Natural killer cell (primary cell): Measurements from ENCODE around the gene ANKAR. TPM values are rescaled to one million over a fixed set of nuclear protein-coding genes. Genes with fewer than 3 reads are reported as not detected.
A peak's percentile ranks its signal among the peaks of the same experiment; 100 is the strongest.

Experiments used
- ATAC-seq, 3 donors: fragments of 150-1000 bp in 2 of 3; fragments of 200-7000 bp in 1 of 3; cut with Tn5 transposase; 1 replicate in 1 of 3; 2 replicates in 2 of 3; pipeline ENCODE4 v1.10.0; 2021; ENCODE audit warnings: mild to moderate bottlenecking in 2 of 3, moderate library complexity in 2 of 3
- DNase-seq, 2 donors: peaks; one replicate each; pipeline versions ENCODE4 v3.0.0 to v3.0.0-alpha.2; 2013 to 2021; ENCODE audit warnings: mixed read lengths in 1 of 2
- H3K27ac ChIP-seq: one replicate; pipeline ENCODE4 v1.5.1; 2013; ENCODE audit warnings: mild to moderate bottlenecking, low read length
- H3K27me3 ChIP-seq: one replicate; pipeline ENCODE4 v1.6.1; 2013; ENCODE audit warnings: low read length; ENCODE audit not compliant: control insufficient read depth, insufficient read depth
- H3K36me3 ChIP-seq: one replicate; pipeline ENCODE4 v1.6.1; 2013; ENCODE audit warnings: low read length; ENCODE audit not compliant: control insufficient read depth, insufficient read depth
- H3K4me1 ChIP-seq: one replicate; pipeline ENCODE4 v1.6.1; 2013; ENCODE audit warnings: low read length; ENCODE audit not compliant: control insufficient read depth, insufficient read depth
- H3K4me3 ChIP-seq: one replicate; pipeline ENCODE4 v1.5.1; 2013; ENCODE audit warnings: low read length
- H3K9me3 ChIP-seq: one replicate; pipeline ENCODE4 v1.6.1; 2013; ENCODE audit warnings: low read length; ENCODE audit not compliant: control insufficient read depth, insufficient read depth
- H3K27ac Mint-ChIP-seq, 2 donors: one replicate each; pipeline ENCODE4 v1.8.0; 2022; ENCODE audit warnings: mild to moderate bottlenecking in 2 of 2, mixed read lengths in 2 of 2, moderate library complexity in 1 of 2
- H3K27me3 Mint-ChIP-seq, 2 donors: one replicate each; pipeline ENCODE4 v1.8.0; 2022; ENCODE audit warnings: low read depth in 2 of 2, mixed read lengths in 2 of 2
- H3K36me3 Mint-ChIP-seq: one replicate; pipeline ENCODE4 v1.8.0; 2022; ENCODE audit warnings: mixed read lengths
- H3K4me1 Mint-ChIP-seq, 2 donors: one replicate each; pipeline ENCODE4 v1.8.0; 2022; ENCODE audit warnings: mixed read lengths in 2 of 2
- H3K4me3 Mint-ChIP-seq: one replicate; pipeline ENCODE4 v1.8.0; 2022; ENCODE audit warnings: mild to moderate bottlenecking, moderate library complexity, mixed read lengths
- H3K9me3 Mint-ChIP-seq, 2 donors: one replicate each; pipeline ENCODE4 v1.8.0; 2022; ENCODE audit warnings: mixed read lengths in 2 of 2
- WGBS: methylation state at CpG from one replicate; pipeline ENCODE4 v1.1.7; 2013; ENCODE audit warnings: missing lambda C conversion rate; ENCODE audit not compliant: insufficient coverage; 5-methylcytosine and 5-hydroxymethylcytosine counted together
- intact Hi-C: fragments of 100-400 bp; cut with micrococcal nuclease; formaldehyde crosslinking; loops from one replicate; pipeline ENCODE4 v1.14.2; 2022
- total RNA-seq, 4 donors: library from RNA; stranded (reverse); fragments of 120-200 nt in 1 of 4; gene quantifications; one replicate each; pipeline versions ENCODE4 v1.2.3 to v1.2.4, GENCODE V29; 2013 to 2022
- TF ChIP-seq, protein P1 (sequence below): fragments of 200-600 bp; IDR thresholded peaks from one replicate; pipeline ENCODE4 v1.8.0; 2022; ENCODE audit warnings: antibody characterized with exemption

Gene ANKAR
- total RNA-seq, 3 donors from 2014 or later (not counting 1 experiment from before 2014, with no cell fraction given) = 12.9 to 18.0 (median 17.4) TPM

DNA sequence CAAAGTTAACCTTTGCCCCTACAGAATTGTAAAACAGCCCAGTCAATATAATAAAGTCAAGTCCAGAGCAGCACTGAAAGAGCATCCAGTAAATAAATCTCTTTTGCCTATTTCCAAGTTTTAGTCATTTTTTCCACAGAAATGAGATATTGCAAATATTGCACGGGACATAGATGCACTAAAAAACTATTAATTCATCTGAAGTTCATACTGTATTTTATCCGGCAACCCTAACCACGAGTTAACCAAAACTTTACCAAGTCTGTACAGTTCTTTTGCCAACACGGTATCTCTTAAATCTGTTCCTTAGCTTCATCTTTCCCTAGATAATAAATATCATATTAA is 13.7 kb upstream of the ANKAR start:
- Histone ChIP-seq H3K4me3 (no peak overlapping the region), H3K27me3 (no peaks in the 10 kb centered on the region), H3K27ac (peak overlapping the region; percentile 32), H3K9me3 (no peaks in the 10 kb centered on the region), H3K36me3 (peaks cover 2% of the 10 kb centered on the region), H3K4me1 (peaks cover 31% of the 10 kb centered on the region)
- WGBS = 21% methylated on average over 4 of the region's 4 CpGs
- TF ChIP-seq, protein P1, sequence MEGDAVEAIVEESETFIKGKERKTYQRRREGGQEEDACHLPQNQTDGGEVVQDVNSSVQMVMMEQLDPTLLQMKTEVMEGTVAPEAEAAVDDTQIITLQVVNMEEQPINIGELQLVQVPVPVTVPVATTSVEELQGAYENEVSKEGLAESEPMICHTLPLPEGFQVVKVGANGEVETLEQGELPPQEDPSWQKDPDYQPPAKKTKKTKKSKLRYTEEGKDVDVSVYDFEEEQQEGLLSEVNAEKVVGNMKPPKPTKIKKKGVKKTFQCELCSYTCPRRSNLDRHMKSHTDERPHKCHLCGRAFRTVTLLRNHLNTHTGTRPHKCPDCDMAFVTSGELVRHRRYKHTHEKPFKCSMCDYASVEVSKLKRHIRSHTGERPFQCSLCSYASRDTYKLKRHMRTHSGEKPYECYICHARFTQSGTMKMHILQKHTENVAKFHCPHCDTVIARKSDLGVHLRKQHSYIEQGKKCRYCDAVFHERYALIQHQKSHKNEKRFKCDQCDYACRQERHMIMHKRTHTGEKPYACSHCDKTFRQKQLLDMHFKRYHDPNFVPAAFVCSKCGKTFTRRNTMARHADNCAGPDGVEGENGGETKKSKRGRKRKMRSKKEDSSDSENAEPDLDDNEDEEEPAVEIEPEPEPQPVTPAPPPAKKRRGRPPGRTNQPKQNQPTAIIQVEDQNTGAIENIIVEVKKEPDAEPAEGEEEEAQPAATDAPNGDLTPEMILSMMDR = no peak
- H3K9me3 Mint-ChIP-seq = no peaks in the 10 kb centered on the region
- ATAC-seq (no peak), DNase-seq (no peak)
- no peaks in the 10 kb centered on the region for H3K36me3 Mint-ChIP-seq
- intact Hi-C loops = loop anchor here (1.0 to 10.0 kb wide), 10 partner anchors 14 to 988 kb away; partner anchors contain the start of genes ANKAR, NAB1, ORMDL1 and OSGEPL1
- H3K4me3 Mint-ChIP-seq = no peak overlapping the region
- H3K27me3 Mint-ChIP-seq = no peaks in the 10 kb centered on the region
- no peak overlapping the region for H3K27ac Mint-ChIP-seq
- peaks cover 25 to 31% of the 10 kb centered on the region in 2 donors for H3K4me1 Mint-ChIP-seq

DNA sequence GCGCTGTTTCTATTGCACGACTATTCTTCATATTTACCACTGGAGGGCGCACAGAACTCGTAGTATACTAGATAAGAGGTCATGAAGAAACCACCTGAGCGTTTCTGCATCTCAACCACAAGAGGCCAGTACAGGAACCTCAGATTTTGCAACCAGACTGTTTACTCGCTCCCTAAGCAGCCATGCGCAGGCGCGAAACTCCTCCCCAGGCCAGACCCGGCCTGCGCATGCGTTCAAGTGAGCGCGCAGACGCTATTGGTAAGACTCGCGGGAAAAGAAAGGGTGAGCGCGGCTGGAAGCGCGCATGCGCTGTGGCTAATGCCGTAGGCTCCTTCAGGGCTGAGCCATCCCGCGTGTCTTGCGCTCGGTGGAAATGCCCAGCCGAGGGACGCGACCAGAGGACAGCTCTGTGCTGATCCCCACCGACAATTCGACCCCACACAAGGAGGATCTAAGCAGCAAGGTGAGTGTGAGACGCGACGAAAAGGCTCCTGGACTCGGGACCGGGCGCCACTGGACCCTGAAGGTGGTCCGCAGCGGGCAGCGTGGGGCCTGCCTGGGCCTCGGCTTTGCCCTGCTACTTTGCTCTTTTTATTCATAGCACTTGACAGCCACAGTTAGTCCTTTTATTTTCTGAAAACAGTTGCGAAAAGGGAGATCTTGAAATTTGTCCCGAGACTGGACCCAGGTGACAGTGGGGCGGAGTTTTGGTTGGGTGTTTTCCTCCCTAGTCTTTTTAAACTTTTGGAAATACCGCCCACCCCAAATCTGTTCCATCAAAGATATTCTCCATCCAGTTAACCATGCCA is 13.1 kb upstream of the ANKAR start, which contains the start of gene ASNSD1:
Gene ASNSD1 (plus strand): TSS at position 312 of the 809 bp plus-strand sequence. CDS start 4,674 bp downstream, outside the sequence.
- peaks cover 7% of the 10 kb centered on the region for H3K36me3 ChIP-seq
- no peak within 1 kb of the TSS for H3K4me3 Mint-ChIP-seq
- no peaks in the 10 kb centered on the region for H3K9me3 ChIP-seq
- intact Hi-C loops = loop anchor here (1.0 to 10.0 kb wide), 10 partner anchors 13 to 987 kb away; partner anchors contain the start of genes ANKAR, NAB1, ORMDL1 and OSGEPL1
- H3K27me3 ChIP-seq = no peaks in the 10 kb centered on the region
- WGBS = under 1% methylated on average over 46 of the region's 46 CpGs
- H3K4me1 Mint-ChIP-seq = peaks cover 25 to 31% of the 10 kb centered on the region in 2 donors
- H3K27ac Mint-ChIP-seq = no peak within 1 kb of the TSS
- no peaks in the 10 kb centered on the region for H3K36me3 Mint-ChIP-seq
- H3K27me3 Mint-ChIP-seq = no peaks in the 10 kb centered on the region
- H3K4me1 ChIP-seq = peaks cover 31% of the 10 kb centered on the region
- H3K9me3 Mint-ChIP-seq = no peaks in the 10 kb centered on the region
- peak within 1 kb of the TSS; percentile 74 for H3K4me3 ChIP-seq
- DNase-seq (peak; percentile 98 to 100), ATAC-seq (peak; percentile 90 to 98 (median 93))
- TF ChIP-seq, protein P1 = peak; percentile 94
- peak within 1 kb of the TSS; percentile 84 for H3K27ac ChIP-seq

DNA sequence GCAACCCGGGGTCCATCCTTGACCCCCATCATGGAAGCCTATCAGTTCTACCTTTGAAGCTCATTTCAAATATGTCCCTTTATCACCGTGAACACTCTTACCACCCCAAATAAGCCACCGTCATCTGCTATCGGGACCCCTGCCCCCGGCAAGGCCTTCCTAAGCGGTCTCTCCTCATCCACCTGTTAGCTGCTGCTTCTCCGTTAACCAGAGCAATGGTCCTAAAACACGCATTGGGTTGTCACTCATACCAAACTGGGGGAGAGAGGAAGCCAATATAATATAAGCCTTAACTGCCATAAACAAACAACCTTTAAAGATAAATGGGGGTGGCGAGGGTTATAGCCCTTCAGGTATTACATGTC is 12.5 kb upstream of the ANKAR start:
- H3K36me3 Mint-ChIP-seq = peaks cover 4% of the 10 kb centered on the region
- Histone ChIP-seq H3K4me1 (peaks cover 31% of the 10 kb centered on the region), H3K27ac (peak overlapping the region; percentile 84), H3K36me3 (peaks cover 13% of the 10 kb centered on the region), H3K27me3 (no peaks in the 10 kb centered on the region), H3K9me3 (no peaks in the 10 kb centered on the region), H3K4me3 (peak overlapping the region; percentile 74)
- no peaks in the 10 kb centered on the region for H3K9me3 Mint-ChIP-seq
- no peak overlapping the region for H3K4me3 Mint-ChIP-seq
- ATAC-seq (no peak), DNase-seq (peak in 1 of 2 donors; percentile 36)
- no peak overlapping the region for H3K27ac Mint-ChIP-seq
- intact Hi-C loops = loop anchor here (1.0 to 10.0 kb wide), 10 partner anchors 12 to 987 kb away; partner anchors contain the start of genes ANKAR, NAB1, ORMDL1 and OSGEPL1
- WGBS = 10% methylated on average over 8 of the region's 9 CpGs
- H3K4me1 Mint-ChIP-seq = peaks cover 25 to 31% of the 10 kb centered on the region in 2 donors
- TF ChIP-seq, protein P1 = no peak
- H3K27me3 Mint-ChIP-seq = no peaks in the 10 kb centered on the region
